GM12878 (cell line): ENCODE data around the gene CSF2. TPM values are rescaled to one million over a fixed set of nuclear protein-coding genes. Genes with fewer than 3 reads are reported as not detected.

Source experiments
- ATAC-seq: fragments of 200-7000 bp; cut with Tn5 transposase; 3 replicates; pipeline ENCODE4 v1.9.1; 2020; ENCODE audit warnings: mild to moderate bottlenecking, moderate library complexity
- BruUV-seq: library from RNA; stranded (reverse); fragments of 400-500 nt; replicated peaks from 2 replicates; lab custom pipeline; 2021; lab: Mats Ljungman, UMichigan
- CTCF ChIA-PET: fragments of 300-600 bp; sonication (Branson Sonifier 250); formaldehyde crosslinking; extraction: SDS; loops from one replicate; lab custom pipeline; 2021; ENCODE audit warnings: inconsistent platforms; lab: Yijun Ruan, JAX
- POLR2A ChIA-PET: fragments of 350-600 bp; formaldehyde crosslinking; extraction: SDS; loops from one replicate; lab custom pipeline; 2021; ENCODE audit warnings: inconsistent platforms; lab: Charles Lee
- RAD21 ChIA-PET: fragments of 300-600 bp; sonication (Branson Sonifier 250); formaldehyde crosslinking; loops from one replicate; lab custom pipeline; 2023; ENCODE audit warnings: antibody characterized with exemption; ENCODE audit not compliant: unreplicated experiment; lab: Charles Lee
- SMC1A ChIA-PET: fragments of 300-600 bp; sonication (Branson Sonifier 250); formaldehyde crosslinking; loops from one replicate; lab custom pipeline; 2023; ENCODE audit not compliant: unreplicated experiment, uncharacterized antibody; lab: Charles Lee
- DNase-seq: peaks from one replicate; pipeline ENCODE4 v3.0.0-alpha.2; 2011; ENCODE audit warnings: low read depth, low spot score
- FAIRE-seq: peaks from 3 replicates; lab custom pipeline; 2011; peaks lifted over from hg19 to GRCh38; lab: Jason Lieb, UNC
- H2AFZ ChIP-seq: 2 replicates; pipeline ENCODE4 v1.6.0; 2011; ENCODE audit warnings: low read depth, low read length, control low read depth; ENCODE audit not compliant: control insufficient read depth
- H3K27ac ChIP-seq: 2 replicates; pipeline ENCODE4 v1.5.1; 2011; ENCODE audit warnings: control low read depth; ENCODE audit not compliant: control insufficient read depth, insufficient read depth
- H3K27me3 ChIP-seq, 2 experiments: replicated peaks in 1 of 2; 2 replicates each; pipeline versions ENCODE4 v1.6.0 to v1.6.1; 2011; ENCODE audit warnings: low read length in 1 of 2; ENCODE audit not compliant: control insufficient read depth in 2 of 2, insufficient read depth in 2 of 2
- H3K36me3 ChIP-seq, 2 experiments: 2 replicates each; pipeline ENCODE4 v1.5.1; 2011; ENCODE audit warnings: low read length in 1 of 2; ENCODE audit not compliant: control insufficient read depth in 2 of 2, insufficient read depth in 2 of 2
- H3K4me1 ChIP-seq: 2 replicates; pipeline ENCODE4 v1.6.1; 2011; ENCODE audit warnings: mild to moderate bottlenecking, low read length, moderate library complexity, mixed read lengths; ENCODE audit not compliant: control insufficient read depth, insufficient read depth
- H3K4me2 ChIP-seq: 2 replicates; pipeline ENCODE4 v1.6.0; 2011; ENCODE audit warnings: control low read depth; ENCODE audit not compliant: control insufficient read depth, insufficient read depth
- H3K4me3 ChIP-seq: fragments of 200-600 bp; sonication (generic); 2 replicates; pipeline ENCODE4 v1.5.1; 2016
- H3K79me2 ChIP-seq: 2 replicates; pipeline ENCODE4 v1.6.0; 2011; ENCODE audit warnings: low read length; ENCODE audit not compliant: control insufficient read depth, insufficient read depth
- H3K9ac ChIP-seq: 2 replicates; pipeline ENCODE4 v1.8.0; 2011; ENCODE audit warnings: low read length, control low read depth, mixed read lengths; ENCODE audit not compliant: control insufficient read depth, insufficient read depth
- H3K9me3 ChIP-seq: replicated peaks from 3 replicates; pipeline ENCODE4 v1.5.1; 2011; ENCODE audit warnings: mild to moderate bottlenecking, low read length; ENCODE audit not compliant: control insufficient read depth, insufficient read depth
- H4K20me1 ChIP-seq: 2 replicates; pipeline ENCODE4 v1.6.0; 2011; ENCODE audit not compliant: control insufficient read depth, insufficient read depth
- ATF7 ChIP-seq: fragments of 450-650 bp; IDR thresholded peaks from 2 replicates; pipeline ENCODE4 v1.6.1; 2016; ENCODE audit warnings: low read depth, mild to moderate bottlenecking
- FOXK2 ChIP-seq: fragments of 450-650 bp; IDR thresholded peaks from 2 replicates; pipeline ENCODE4 v1.6.1; 2017; ENCODE audit warnings: mild to moderate bottlenecking, moderate library complexity
- KDM1A ChIP-seq: fragments of 200-600 bp; sonication (generic); IDR thresholded peaks from 2 replicates; pipeline ENCODE4 v1.6.1; 2016; ENCODE audit warnings: borderline replicate concordance
- PML ChIP-seq: IDR thresholded peaks from 2 replicates; pipeline ENCODE4 v1.6.1; 2012; ENCODE audit warnings: low read length, inconsistent platforms
- SRF ChIP-seq, 2 experiments: IDR thresholded peaks; 2 replicates each; pipeline ENCODE4 v1.6.1; 2011; ENCODE audit warnings: low read depth in 2 of 2, low read length in 2 of 2, mild to moderate bottlenecking in 1 of 2, moderate library complexity in 1 of 2
- SUZ12 ChIP-seq: fragments of 200-600 bp; sonication (generic); IDR thresholded peaks from one replicate; pipeline ENCODE4 v1.6.1; 2018; ENCODE audit warnings: antibody characterized with exemption, mild to moderate bottlenecking; ENCODE audit not compliant: unreplicated experiment
- TAF1 ChIP-seq: IDR thresholded peaks from 2 replicates; pipeline ENCODE4 v1.6.1; 2011; ENCODE audit warnings: mild to moderate bottlenecking, low read depth, low read length, borderline replicate concordance
- YY1 ChIP-seq: IDR thresholded peaks from 2 replicates; pipeline ENCODE4 v1.6.1; 2011; ENCODE audit warnings: low read depth, mild to moderate bottlenecking, low read length
- WGBS: methylation state at CpG from one replicate; pipeline ENCODE4 v1.1.6; 2016; ENCODE audit warnings: low lambda C conversion rate; ENCODE audit not compliant: insufficient replicate concordance, insufficient coverage; ENCODE audit errors: missing lambda C conversion rate; 5-methylcytosine and 5-hydroxymethylcytosine counted together
- in situ Hi-C: fragments of 300-500 bp; cut with MboI; formaldehyde crosslinking; loops from 9 replicates; pipeline ENCODE4 v1.14.3; 2018; ENCODE audit warnings: mixed read lengths
- intact Hi-C: fragments of 100-400 bp; cut with micrococcal nuclease; formaldehyde crosslinking; loops from one replicate; pipeline ENCODE4 v1.14.2; 2022; ENCODE audit not compliant: unreplicated experiment
- polyA plus RNA-seq, 11 experiments: library from polyadenylated mRNA; depleted of rRNA in 4 of 11; unstranded in 6 of 11; stranded (reverse) in 5 of 11; fragments of >200 nt; fragmentation: Nextera tagmentation in 4 of 11; fragmentation: Illumina TruSeq in 1 of 11; extraction: Ambion mirVana in 4 of 11; extraction: Trizol in 1 of 11; gene quantifications; 1 replicate in 1 of 11; 2 replicates in 10 of 11; pipeline versions ENCODE4 v1.2.1 to v1.2.3, GENCODE V29; 2011 to 2016; ENCODE audit warnings: inconsistent platforms in 2 of 11, missing spikeins in 2 of 11, low read depth in 1 of 11
- total RNA-seq, 4 experiments: library from RNA; depleted of rRNA in 3 of 4; stranded (reverse); fragments of >200 nt in 3 of 4; fragmentation: Illumina TruSeq in 1 of 4; extraction: Trizol in 1 of 4; gene quantifications; 2 replicates each; pipeline versions ENCODE4 v1.2.1 to v1.2.3, GENCODE V29; 2013 to 2021
- TF ChIP-seq, protein P1 (sequence below): IDR thresholded peaks from 2 replicates; pipeline ENCODE4 v1.6.1; 2011; ENCODE audit warnings: borderline replicate concordance, low read depth, mild to moderate bottlenecking, moderate library complexity, mixed read lengths, low read length; ENCODE audit not compliant: insufficient read depth; ENCODE audit errors: extremely low read length
- TF ChIP-seq, protein P2 (sequence below): fragments of 450-650 bp; IDR thresholded peaks from 2 replicates; pipeline ENCODE4 v1.6.1; 2017; ENCODE audit warnings: antibody characterized with exemption, mild to moderate bottlenecking, moderate library complexity
- TF ChIP-seq, protein P3 (sequence below): IDR thresholded peaks from 2 replicates; pipeline ENCODE4 v1.6.1; 2011; ENCODE audit warnings: mild to moderate bottlenecking, low read depth, low read length, moderate library complexity; ENCODE audit not compliant: insufficient replicate concordance

The CSF2 gene
- total and polyA plus RNA-seq, 10 of the 15 experiments (the other 5 are each of a cell fraction or from before 2014, with no cell fraction given): 0.15 to 2.0 (median 0.69) TPM; not detected in 2

DNA sequence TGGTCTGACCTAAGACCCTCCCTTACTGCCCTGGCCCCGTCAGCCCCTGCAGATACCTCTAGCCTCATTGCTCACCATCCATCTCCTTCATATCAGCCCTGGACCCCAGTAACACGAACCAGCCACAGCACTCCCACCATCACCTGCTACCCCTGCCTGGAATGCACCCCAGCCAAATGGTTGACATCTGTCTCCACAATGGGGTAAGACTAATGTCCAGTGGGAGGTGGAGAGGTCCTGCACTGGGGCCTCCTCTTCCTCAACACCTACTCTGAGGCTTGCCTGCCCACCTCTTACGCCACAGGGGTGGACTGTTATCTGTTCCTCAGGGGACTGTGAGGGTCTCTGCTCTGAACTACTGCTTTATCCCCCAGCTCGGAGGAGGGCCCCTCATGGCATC lies 12.1 kb downstream of the CSF2 start:
- intact Hi-C loops: no loop called here

DNA sequence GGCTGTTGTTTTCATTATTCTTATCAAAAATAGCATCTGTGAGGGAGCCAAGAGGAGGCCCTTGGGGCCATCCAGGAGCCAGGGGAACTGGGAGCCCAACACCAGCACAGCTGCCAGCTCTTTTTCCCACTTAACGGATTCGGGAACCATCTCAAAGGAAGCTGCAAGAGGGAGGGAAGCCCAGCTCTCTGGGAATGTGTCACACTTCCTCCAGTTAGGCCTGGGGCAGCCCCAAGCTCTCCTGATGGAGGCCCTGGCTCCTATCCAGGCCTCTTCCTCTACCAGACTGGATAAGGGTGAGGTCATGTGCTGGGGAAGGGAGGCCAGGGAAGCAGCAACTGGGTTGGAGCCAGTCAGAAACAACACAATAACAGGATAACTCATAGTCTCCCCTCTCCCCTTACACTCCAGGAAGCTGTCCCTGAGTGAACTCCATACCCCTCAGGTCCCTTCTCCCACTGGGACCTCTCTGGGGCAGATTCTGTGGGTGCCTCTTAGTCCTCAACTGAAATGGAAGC lies 12.7 kb downstream of the CSF2 start:
- no TSS peak for BruUV-seq
- no peaks in the 10 kb centered on the region for H3K4me1 ChIP-seq
- no peaks in the 10 kb centered on the region for H4K20me1 ChIP-seq
- ChIA-PET CTCF (no interaction called here), SMC1A (interaction anchor here (0.6 to 2.3 kb wide), 5 partner anchors 8 to 320 kb away, joined by 3 to 6 read pairs (median 3); no protein-coding TSS in a partner anchor), RAD21 (no interaction called here), POLR2A (no interaction called here)
- H3K36me3 ChIP-seq: no peaks in the 10 kb centered on the region
- DNase-seq (no peak), ATAC-seq (no peak), FAIRE-seq (no peak)
- H3K4me2 ChIP-seq: no peak overlapping the region
- no peak overlapping the region for H3K27ac ChIP-seq
- intact Hi-C loops: no loop called here
- no peaks in the 10 kb centered on the region; a peak in 1 of 4 replicates for H3K27me3 ChIP-seq
- TF ChIP-seq, protein P1, sequence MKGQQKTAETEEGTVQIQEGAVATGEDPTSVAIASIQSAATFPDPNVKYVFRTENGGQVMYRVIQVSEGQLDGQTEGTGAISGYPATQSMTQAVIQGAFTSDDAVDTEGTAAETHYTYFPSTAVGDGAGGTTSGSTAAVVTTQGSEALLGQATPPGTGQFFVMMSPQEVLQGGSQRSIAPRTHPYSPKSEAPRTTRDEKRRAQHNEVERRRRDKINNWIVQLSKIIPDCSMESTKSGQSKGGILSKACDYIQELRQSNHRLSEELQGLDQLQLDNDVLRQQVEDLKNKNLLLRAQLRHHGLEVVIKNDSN: no peak
- TF ChIP-seq ATF7 (no peak), KDM1A (no peak), PML (no peak), YY1 (no peak), TAF1 (no peak), SUZ12 (no peak)
- TF ChIP-seq, protein P2, sequence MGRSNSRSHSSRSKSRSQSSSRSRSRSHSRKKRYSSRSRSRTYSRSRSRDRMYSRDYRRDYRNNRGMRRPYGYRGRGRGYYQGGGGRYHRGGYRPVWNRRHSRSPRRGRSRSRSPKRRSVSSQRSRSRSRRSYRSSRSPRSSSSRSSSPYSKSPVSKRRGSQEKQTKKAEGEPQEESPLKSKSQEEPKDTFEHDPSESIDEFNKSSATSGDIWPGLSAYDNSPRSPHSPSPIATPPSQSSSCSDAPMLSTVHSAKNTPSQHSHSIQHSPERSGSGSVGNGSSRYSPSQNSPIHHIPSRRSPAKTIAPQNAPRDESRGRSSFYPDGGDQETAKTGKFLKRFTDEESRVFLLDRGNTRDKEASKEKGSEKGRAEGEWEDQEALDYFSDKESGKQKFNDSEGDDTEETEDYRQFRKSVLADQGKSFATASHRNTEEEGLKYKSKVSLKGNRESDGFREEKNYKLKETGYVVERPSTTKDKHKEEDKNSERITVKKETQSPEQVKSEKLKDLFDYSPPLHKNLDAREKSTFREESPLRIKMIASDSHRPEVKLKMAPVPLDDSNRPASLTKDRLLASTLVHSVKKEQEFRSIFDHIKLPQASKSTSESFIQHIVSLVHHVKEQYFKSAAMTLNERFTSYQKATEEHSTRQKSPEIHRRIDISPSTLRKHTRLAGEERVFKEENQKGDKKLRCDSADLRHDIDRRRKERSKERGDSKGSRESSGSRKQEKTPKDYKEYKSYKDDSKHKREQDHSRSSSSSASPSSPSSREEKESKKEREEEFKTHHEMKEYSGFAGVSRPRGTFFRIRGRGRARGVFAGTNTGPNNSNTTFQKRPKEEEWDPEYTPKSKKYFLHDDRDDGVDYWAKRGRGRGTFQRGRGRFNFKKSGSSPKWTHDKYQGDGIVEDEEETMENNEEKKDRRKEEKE: no peak
- TF ChIP-seq, protein P3, sequence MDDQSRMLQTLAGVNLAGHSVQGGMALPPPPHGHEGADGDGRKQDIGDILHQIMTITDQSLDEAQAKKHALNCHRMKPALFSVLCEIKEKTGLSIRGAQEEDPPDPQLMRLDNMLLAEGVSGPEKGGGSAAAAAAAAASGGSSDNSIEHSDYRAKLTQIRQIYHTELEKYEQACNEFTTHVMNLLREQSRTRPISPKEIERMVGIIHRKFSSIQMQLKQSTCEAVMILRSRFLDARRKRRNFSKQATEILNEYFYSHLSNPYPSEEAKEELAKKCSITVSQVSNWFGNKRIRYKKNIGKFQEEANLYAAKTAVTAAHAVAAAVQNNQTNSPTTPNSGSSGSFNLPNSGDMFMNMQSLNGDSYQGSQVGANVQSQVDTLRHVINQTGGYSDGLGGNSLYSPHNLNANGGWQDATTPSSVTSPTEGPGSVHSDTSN: no peak
- no peaks in the 10 kb centered on the region for H3K79me2 ChIP-seq
- no peak overlapping the region for H3K9ac ChIP-seq
- in situ Hi-C loops: no loop called here
- H3K4me3 ChIP-seq: no peak overlapping the region
- H3K9me3 ChIP-seq: no peaks in the 10 kb centered on the region; the same call in 2 of the 3 replicates
- H2AFZ ChIP-seq: no peak overlapping the region
- WGBS: 60% methylated on average over 2 of the region's 2 CpGs

More for the DNA sequence above, 12.1 kb downstream of the CSF2 start:
- no peaks in the 10 kb centered on the region for H3K4me1 ChIP-seq
- H3K9ac ChIP-seq: no peak overlapping the region
- ChIA-PET POLR2A (no interaction called here), SMC1A (interaction anchor here (1.4 to 2.3 kb wide), 2 partner anchors 9 to 17 kb away, joined by 4 to 6 read pairs; no protein-coding TSS in a partner anchor), RAD21 (no interaction called here), CTCF (no interaction called here)
- H3K4me3 ChIP-seq: no peak overlapping the region
- ATAC-seq (no peak), FAIRE-seq (no peak), DNase-seq (no peak)
- no peak overlapping the region for H2AFZ ChIP-seq
- WGBS: 27% methylated on average over 4 of the region's 4 CpGs
- no peak overlapping the region for H3K27ac ChIP-seq
- no TSS peak for BruUV-seq
- no peaks in the 10 kb centered on the region for H3K36me3 ChIP-seq
- H3K9me3 ChIP-seq: no peaks in the 10 kb centered on the region; the same call in 2 of the 3 replicates
- TF ChIP-seq FOXK2 (no peak), SRF (IDR thresholded peaks at IDR 0.05; ENCODE audit: low read depth in 2 of 2, low read length in 2 of 2) (no peak)
- no peaks in the 10 kb centered on the region for H3K79me2 ChIP-seq
- in situ Hi-C loops: no loop called here
- no peak overlapping the region for H3K4me2 ChIP-seq
- H4K20me1 ChIP-seq: no peaks in the 10 kb centered on the region
- H3K27me3 ChIP-seq: no peaks in the 10 kb centered on the region; a peak in 1 of 4 replicates
